GM12873 (cell line): Measurements from ENCODE around the gene CCDC9.

Source experiments
- CTCF ChIP-seq: IDR thresholded peaks from 2 replicates; pipeline ENCODE4 v1.5.1; 2012; ENCODE audit warnings: low read depth, mild to moderate bottlenecking, moderate library complexity, low read length, control low read depth; ENCODE audit not compliant: insufficient read depth; ENCODE audit errors: missing control alignments

The CCDC9 gene

GRCh38 chr19:47221890-47222289 is 34.4 kb upstream of the CCDC9 start:
- TF ChIP-seq CTCF = no peak

GRCh38 chr19:47225746-47226425 is 30.4 kb upstream of the CCDC9 start:
- peak; percentile 23 for TF ChIP-seq CTCF

GRCh38 chr19:47226426-47227351 is 29.6 kb upstream of the CCDC9 start:
- no peak for TF ChIP-seq CTCF

GRCh38 chr19:47227352-47228167 is 28.8 kb upstream of the CCDC9 start:
- no peak for TF ChIP-seq CTCF

- TF ChIP-seq CTCF = no peak
These were observed 28.0 kb upstream of the CCDC9 start for GRCh38 chr19:47228168-47228936.

GRCh38 chr19:47228937-47229675 is 27.2 kb upstream of the CCDC9 start:
- TF ChIP-seq CTCF = no peak
